Sigmoid colon (tissue), 7 donors: ENCODE results near the gene CCDC91. TPM values are rescaled to one million over a fixed set of nuclear protein-coding genes. Genes with fewer than 3 reads are reported as not detected.

ENCODE experiments used
- DNase-seq: peaks from one replicate; pipeline ENCODE4 v3.0.0-alpha.2; 2019
- H3K27ac ChIP-seq, 4 donors: fragments of 200-600 bp; sonication (generic); one replicate each; pipeline ENCODE4 v1.5.1; 2016 to 2019; ENCODE audit warnings: mild to moderate bottlenecking in 1 of 4
- H3K27me3 ChIP-seq, 3 donors: fragments of 200-600 bp; sonication (generic); one replicate each; pipeline ENCODE4 v1.5.1; 2019; ENCODE audit warnings: mild to moderate bottlenecking in 1 of 3
- H3K36me3 ChIP-seq, 4 donors: fragments of 200-600 bp; sonication (generic); one replicate each; pipeline ENCODE4 v1.5.1; 2016 to 2019
- H3K4me1 ChIP-seq, 4 donors: fragments of 200-600 bp; sonication (generic); one replicate each; pipeline ENCODE4 v1.5.1; 2017 to 2019
- H3K4me3 ChIP-seq, 4 donors: fragments of 200-600 bp; sonication (generic); one replicate each; pipeline ENCODE4 v1.5.1; 2017 to 2019; ENCODE audit warnings: mild to moderate bottlenecking in 2 of 4, moderate library complexity in 1 of 4
- H3K9me3 ChIP-seq, 4 donors: fragments of 200-600 bp in 3 of 4; sonication (generic) in 3 of 4; one replicate each; pipeline versions ENCODE4 v1.5.1 to v1.6.1; 2013 to 2019
- CTCF ChIP-seq, 4 experiments: fragments of 450-650 bp in 3 of 4; fragments of 200-600 bp in 1 of 4; IDR thresholded peaks; one replicate each; pipeline ENCODE4 v1.5.1; 2016 to 2019; ENCODE audit warnings: antibody characterized with exemption in 4 of 4, mild to moderate bottlenecking in 3 of 4, moderate library complexity in 2 of 4
- EP300 ChIP-seq, 4 donors: sonication (generic); formaldehyde crosslinking; IDR thresholded peaks; one replicate each; pipeline ENCODE4 v1.6.1; 2017; ENCODE audit warnings: antibody characterized with exemption in 4 of 4
- POLR2A ChIP-seq, 2 donors: fragments of 450-650 bp; IDR thresholded peaks; one replicate each; pipeline ENCODE4 v1.6.1; 2016; ENCODE audit warnings: antibody characterized with exemption in 2 of 2, mild to moderate bottlenecking in 2 of 2, moderate library complexity in 2 of 2
- POLR2AphosphoS5 ChIP-seq, 4 donors: sonication (generic); formaldehyde crosslinking; IDR thresholded peaks; one replicate each; pipeline ENCODE4 v1.6.1; 2017; ENCODE audit warnings: antibody characterized with exemption in 4 of 4
- WGBS, 2 donors: extraction: QIAGEN DNeasy Blood & Tissue Kit; methylation state at CpG; one replicate each; pipeline ENCODE4 v1.1.7; 2013; 5-methylcytosine and 5-hydroxymethylcytosine counted together
- intact Hi-C: fragments of 100-400 bp; cut with DNase I; formaldehyde crosslinking; loops from one replicate; pipeline ENCODE4 v1.15.1; 2023
- polyA plus RNA-seq, 3 donors: library from polyadenylated mRNA; stranded (reverse); fragments of 200-250 nt; gene quantifications; one replicate each; pipeline ENCODE4 v1.2.3, GENCODE V29; 2013
- small RNA-seq, 3 donors: library from RNA; depleted of rRNA; stranded (forward); fragments of <200 nt; gene quantifications; one replicate each; pipeline ENCODE3, GENCODE V24; 2016
- total RNA-seq, 4 donors: library from RNA; depleted of rRNA; stranded (reverse); fragments of >200 nt; gene quantifications; one replicate each; pipeline ENCODE4 v1.1.0, GENCODE V29; 2016
- donor health status: healthy with polysubstance abuse.
- donor health status: Bipolar disorder and iron deficiency.
- donor health status: healthy.

The CCDC91 gene
- total and polyA plus RNA-seq, 7 donors = 12.4 to 85.7 (median 42.9) TPM

- DNase-seq = no peak
- intact Hi-C loops = no loop called here
- Histone ChIP-seq H3K27ac (peak overlapping the region in 2 of 4 donors; percentile 23 to 48), H3K36me3 (no peaks in the 10 kb centered on the region), H3K4me3 (no peak overlapping the region), H3K9me3 (no peaks in the 10 kb centered on the region), H3K4me1 (peaks cover 0 to 19% (median 6%) of the 10 kb centered on the region in 4 donors), H3K27me3 (no peaks in the 10 kb centered on the region)
- TF ChIP-seq CTCF (IDR thresholded peaks at IDR 0.05) (no peak), POLR2A (IDR thresholded peaks at IDR 0.05) (no peak), POLR2AphosphoS5 (IDR thresholded peaks at IDR 0.05) (peak in 2 of 4 donors; percentile 52)
- 72 to 86% methylated on average over 3 of the region's 3 CpGs for WGBS, 2 donors
These were observed 396.2 kb downstream of the CCDC91 start for GRCh38 chr12:28586481-28586880.

GRCh38 chr12:28591831-28592230 is 401.6 kb downstream of the CCDC91 start:
- no peak for DNase-seq
- WGBS, 2 donors = 90 to 95% methylated on average over 1 of the region's 1 CpG
- intact Hi-C loops = no loop called here
- peaks cover 0 to 7% (median 6%) of the 10 kb centered on the region in 4 donors for H3K4me1 ChIP-seq
- H3K27ac ChIP-seq = no peak overlapping the region
- H3K36me3 ChIP-seq = no peaks in the 10 kb centered on the region
- TF ChIP-seq EP300 (IDR thresholded peaks at IDR 0.05) (no peak), POLR2A (IDR thresholded peaks at IDR 0.05) (no peak), POLR2AphosphoS5 (IDR thresholded peaks at IDR 0.05) (no peak), CTCF (IDR thresholded peaks at IDR 0.05) (no peak)
- no peaks in the 10 kb centered on the region for H3K27me3 ChIP-seq
- H3K9me3 ChIP-seq = peaks cover 0 to 4% (median 0%) of the 10 kb centered on the region in 4 donors
- H3K4me3 ChIP-seq = no peak overlapping the region

Small RNA genes lying within 50 kb of the gene (small RNA-seq; reads per million reads assigned to genes)
- gene RNA5SP355 = 0.65 to 4.1 (median 0.96) reads per million in 3 donors
- 0 reads per million in 3 donors for gene RNU4-54P

Other genes with a start within 250 kb of the CCDC91 start
- 1 to 10 TPM in 2 of 4 donors, under 1 TPM in 2; 0.83 to 7.5 (median 2.7) TPM for gene PTHLH, start 217.7 kb upstream of the CCDC91 start, total RNA-seq
- under 1 TPM in 1 of 3 donors, not detected in 2; 0.55 TPM for gene PTHLH, start 217.7 kb upstream of the CCDC91 start, polyA plus RNA-seq